ENCODE measurements around the gene EXD2.

GRCh38 chr14:69288011-69288771, 96.9 kb downstream of the EXD2 start:
- no peak for TF ChIP-seq CTCF (IDR thresholded peaks at IDR 0.05; ENCODE audit: borderline replicate concordance, extremely low read depth, low read length, poor library complexity, severe bottlenecking)
- no peak for TF ChIP-seq EZH2 (IDR thresholded peaks at IDR 0.05; ENCODE audit: borderline replicate concordance, low read depth, low read length, severe bottlenecking)
